Osteocyte (in vitro differentiated cells): Measurements from ENCODE around the gene KRT27. TPM values are rescaled to one million over a fixed set of nuclear protein-coding genes. Genes with fewer than 3 reads are reported as not detected.

Experiments used
- DNase-seq: peaks from one replicate; pipeline ENCODE4 v3.0.0; 2021; ENCODE audit warnings: mixed read lengths; ENCODE audit not compliant: unreplicated experiment; ENCODE audit errors: extremely low spot score
- H3K27ac Mint-ChIP-seq: one replicate; pipeline ENCODE4 v1.8.0; 2021; ENCODE audit warnings: mild to moderate bottlenecking, mixed read lengths; ENCODE audit not compliant: unreplicated experiment
- H3K27me3 Mint-ChIP-seq: one replicate; pipeline ENCODE4 v1.8.0; 2021; ENCODE audit warnings: mixed read lengths; ENCODE audit not compliant: unreplicated experiment
- H3K36me3 Mint-ChIP-seq: one replicate; pipeline ENCODE4 v1.8.0; 2021; ENCODE audit warnings: mixed read lengths; ENCODE audit not compliant: unreplicated experiment
- H3K4me1 Mint-ChIP-seq: one replicate; pipeline ENCODE4 v1.8.0; 2021; ENCODE audit warnings: mixed read lengths; ENCODE audit not compliant: unreplicated experiment
- H3K4me3 Mint-ChIP-seq: one replicate; pipeline ENCODE4 v1.8.0; 2021; ENCODE audit warnings: mild to moderate bottlenecking, moderate library complexity, mixed read lengths; ENCODE audit not compliant: unreplicated experiment
- H3K9me3 Mint-ChIP-seq: one replicate; pipeline ENCODE4 v1.8.0; 2021; ENCODE audit warnings: mixed read lengths; ENCODE audit not compliant: unreplicated experiment
- total RNA-seq: library from RNA; stranded (reverse); gene quantifications from 2 replicates; pipeline ENCODE4 v1.2.1, GENCODE V29; 2021
- TF ChIP-seq, protein P1 (sequence below): fragments of 200-600 bp; sonication (generic); IDR thresholded peaks from 2 replicates; pipeline ENCODE4 v1.5.0; 2021; ENCODE audit warnings: antibody characterized with exemption, mild to moderate bottlenecking, moderate library complexity

The KRT27 gene
- total RNA-seq, 1 donor from 2014 or later = not detected

DNA sequence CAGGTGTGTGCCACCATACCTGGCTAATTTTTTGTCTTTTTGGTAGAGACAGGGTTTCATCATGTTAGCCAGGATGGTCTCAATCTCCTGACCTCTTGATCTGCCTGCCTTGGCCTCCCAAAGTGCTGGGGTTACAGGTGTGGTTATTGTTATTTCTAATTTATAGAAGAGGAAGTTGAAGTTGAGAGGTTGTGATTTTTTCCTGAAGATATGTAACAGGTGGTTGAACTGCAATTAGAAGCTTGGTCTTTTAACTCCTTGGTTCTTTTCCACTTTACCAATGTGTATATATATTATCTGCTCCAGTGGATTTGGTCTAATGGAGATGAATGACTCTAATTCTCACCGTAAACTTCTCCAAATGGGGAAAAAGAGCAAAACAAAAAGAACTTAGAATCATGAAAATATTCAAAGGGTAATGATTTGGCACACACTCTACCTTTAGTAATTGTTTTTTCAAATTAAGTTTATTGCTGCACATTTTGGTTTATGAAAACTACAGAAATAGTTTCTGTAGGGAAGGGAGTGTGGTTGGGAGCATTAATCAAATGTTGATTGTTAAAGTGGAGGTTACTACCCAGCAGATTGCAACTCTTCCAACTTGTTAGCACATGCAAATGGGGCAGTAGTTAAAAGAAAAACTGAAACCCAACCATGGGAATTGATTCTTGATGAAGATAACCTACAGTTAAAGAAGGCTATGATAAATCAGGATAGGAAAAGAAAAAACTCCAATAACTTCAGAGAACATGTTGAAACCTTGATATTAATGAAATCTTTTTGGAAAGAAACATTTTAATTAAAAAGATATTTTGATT is 41.9 kb upstream of the KRT27 start:
- no peak overlapping the region for H3K4me3 Mint-ChIP-seq
- TF ChIP-seq, protein P1, sequence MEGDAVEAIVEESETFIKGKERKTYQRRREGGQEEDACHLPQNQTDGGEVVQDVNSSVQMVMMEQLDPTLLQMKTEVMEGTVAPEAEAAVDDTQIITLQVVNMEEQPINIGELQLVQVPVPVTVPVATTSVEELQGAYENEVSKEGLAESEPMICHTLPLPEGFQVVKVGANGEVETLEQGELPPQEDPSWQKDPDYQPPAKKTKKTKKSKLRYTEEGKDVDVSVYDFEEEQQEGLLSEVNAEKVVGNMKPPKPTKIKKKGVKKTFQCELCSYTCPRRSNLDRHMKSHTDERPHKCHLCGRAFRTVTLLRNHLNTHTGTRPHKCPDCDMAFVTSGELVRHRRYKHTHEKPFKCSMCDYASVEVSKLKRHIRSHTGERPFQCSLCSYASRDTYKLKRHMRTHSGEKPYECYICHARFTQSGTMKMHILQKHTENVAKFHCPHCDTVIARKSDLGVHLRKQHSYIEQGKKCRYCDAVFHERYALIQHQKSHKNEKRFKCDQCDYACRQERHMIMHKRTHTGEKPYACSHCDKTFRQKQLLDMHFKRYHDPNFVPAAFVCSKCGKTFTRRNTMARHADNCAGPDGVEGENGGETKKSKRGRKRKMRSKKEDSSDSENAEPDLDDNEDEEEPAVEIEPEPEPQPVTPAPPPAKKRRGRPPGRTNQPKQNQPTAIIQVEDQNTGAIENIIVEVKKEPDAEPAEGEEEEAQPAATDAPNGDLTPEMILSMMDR = no peak
- no peaks in the 10 kb centered on the region for H3K27me3 Mint-ChIP-seq
- no peaks in the 10 kb centered on the region for H3K9me3 Mint-ChIP-seq
- DNase-seq = no peak
- peaks cover 21% of the 10 kb centered on the region for H3K4me1 Mint-ChIP-seq
- H3K27ac Mint-ChIP-seq = no peak overlapping the region
- H3K36me3 Mint-ChIP-seq = peaks cover 13% of the 10 kb centered on the region

DNA sequence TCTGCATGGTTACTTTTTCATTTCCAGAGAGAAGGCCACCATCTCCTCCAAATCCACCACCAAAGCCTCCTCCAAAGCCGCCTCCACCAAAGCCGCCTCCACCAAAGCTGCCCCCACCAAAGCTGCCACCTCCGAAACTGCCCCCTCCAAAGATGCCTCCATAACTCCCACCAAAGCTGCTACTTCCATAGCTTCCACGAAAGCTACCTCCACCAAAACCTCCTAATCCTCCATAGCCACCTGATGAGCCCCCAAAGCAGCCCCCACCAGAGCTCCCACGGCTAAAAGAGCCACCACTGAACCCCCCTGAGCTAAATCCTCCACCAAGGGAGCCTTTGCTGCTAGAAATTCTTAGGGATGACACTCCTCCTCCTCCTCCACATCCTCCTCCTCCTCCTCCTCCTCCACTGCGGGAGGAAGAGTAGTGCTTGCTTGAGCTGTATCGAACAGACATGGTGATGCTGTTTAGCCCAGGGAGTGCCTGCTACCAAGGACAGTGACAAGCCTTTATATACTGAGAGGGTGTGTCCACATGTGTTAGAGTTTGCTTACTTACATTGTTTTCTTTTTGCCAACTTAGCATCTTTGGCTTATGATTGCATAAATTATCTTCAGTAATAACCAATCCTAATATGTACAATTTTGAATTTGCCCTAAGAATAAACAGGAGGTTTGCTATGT is 39.9 kb upstream of the KRT27 start, which contains the start of gene KRT10:
TSS of gene KRT10 (minus strand) at position 483 of the 681 bp plus-strand sequence. CDS start at position 454, 29 bp downstream.
- Mint-ChIP-seq H3K36me3 (peaks cover 18% of the 10 kb centered on the region), H3K27ac (no peak within 1 kb of the TSS), H3K27me3 (no peaks in the 10 kb centered on the region), H3K4me1 (peaks cover 20% of the 10 kb centered on the region), H3K4me3 (no peak within 1 kb of the TSS), H3K9me3 (no peaks in the 10 kb centered on the region)
- DNase-seq = no peak
- TF ChIP-seq, protein P1 = no peak

DNA sequence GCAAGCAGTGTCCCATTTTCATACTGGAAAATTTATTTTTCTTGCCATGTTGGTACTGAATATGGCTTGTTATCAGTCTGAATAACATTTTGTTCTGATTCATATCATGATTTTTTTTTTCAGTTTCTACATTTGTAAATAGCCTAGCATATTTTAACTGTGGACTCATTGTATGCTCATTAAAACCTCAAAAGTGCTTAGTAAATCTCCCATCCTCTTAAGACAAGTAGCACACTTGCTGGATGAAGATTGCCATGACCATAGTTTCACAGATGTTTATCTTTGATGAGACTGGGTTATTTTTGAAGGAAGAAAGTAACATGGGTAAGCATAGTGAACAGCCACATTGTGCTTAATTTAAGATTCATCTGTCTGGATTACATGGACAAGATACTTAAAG is 39.2 kb upstream of the KRT27 start:
- H3K36me3 Mint-ChIP-seq = peaks cover 25% of the 10 kb centered on the region
- no peaks in the 10 kb centered on the region for H3K9me3 Mint-ChIP-seq
- no peak overlapping the region for H3K27ac Mint-ChIP-seq
- H3K27me3 Mint-ChIP-seq = no peaks in the 10 kb centered on the region
- H3K4me1 Mint-ChIP-seq = peaks cover 23% of the 10 kb centered on the region
- no peak for DNase-seq
- TF ChIP-seq, protein P1 = no peak
- no peak overlapping the region for H3K4me3 Mint-ChIP-seq

DNA sequence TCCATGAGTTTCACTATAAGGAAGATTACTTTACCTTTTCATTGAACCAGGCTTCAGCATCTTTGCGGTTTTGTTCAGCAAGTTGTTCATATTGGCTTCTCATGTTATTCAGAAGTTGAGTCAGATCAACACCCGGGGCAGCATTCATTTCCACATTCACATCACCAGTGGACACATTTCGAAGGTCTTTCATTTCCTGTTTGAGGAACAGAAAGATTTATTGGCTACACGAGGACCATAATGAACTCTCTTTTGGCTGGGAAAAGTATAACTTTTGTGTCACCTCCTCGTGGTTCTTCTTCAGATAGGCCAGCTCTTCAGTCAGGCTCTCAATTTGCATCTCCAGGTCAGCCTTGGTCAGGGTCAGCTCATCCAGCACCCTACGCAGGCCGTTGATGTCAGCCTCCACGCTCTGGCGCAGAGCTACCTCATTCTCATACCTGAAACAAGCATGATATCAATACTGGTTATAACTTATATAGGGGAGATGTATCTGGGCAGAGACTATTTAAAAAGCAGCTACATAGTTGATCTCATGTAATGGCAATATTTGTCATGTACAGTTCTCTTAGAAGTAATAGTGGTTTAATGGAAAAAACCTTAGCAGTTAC is 38.0 kb upstream of the KRT27 start:
- Mint-ChIP-seq H3K9me3 (no peaks in the 10 kb centered on the region), H3K4me1 (peaks cover 23% of the 10 kb centered on the region), H3K27ac (no peak overlapping the region), H3K36me3 (peaks cover 33% of the 10 kb centered on the region), H3K4me3 (peak overlapping the region; percentile 85), H3K27me3 (no peaks in the 10 kb centered on the region)
- DNase-seq = no peak
- TF ChIP-seq, protein P1 = no peak
